ENCODE data around the gene SIX5.

- TF ChIP-seq CTCF (IDR thresholded peaks at IDR 0.05; ENCODE audit: low read depth, low read length) (no peak), POLR2A (IDR thresholded peaks at IDR 0.05; ENCODE audit: extremely low read depth, insufficient read length) (no peak), MAX (IDR thresholded peaks at IDR 0.05; ENCODE audit: low read depth, low read length) (no peak)
Measured at GRCh38 chr19:45753548-45753947, 15.5 kb downstream of the SIX5 start.
